HG03342 (cell line): ENCODE data around the gene CROCC.
"Not testable (repeated sequence)": the region's sequence is repeated elsewhere in the genome, so short reads cannot be mapped to it uniquely, and the experiment has no call there.

Experiments
- ATAC-seq: cut with Tn5 transposase; IDR thresholded peaks from one replicate; pipeline ENCODE4 v1.9.1; 2021; ENCODE audit warnings: mild to moderate bottlenecking, moderate library complexity; ENCODE audit not compliant: unreplicated experiment

The CROCC gene

DNA sequence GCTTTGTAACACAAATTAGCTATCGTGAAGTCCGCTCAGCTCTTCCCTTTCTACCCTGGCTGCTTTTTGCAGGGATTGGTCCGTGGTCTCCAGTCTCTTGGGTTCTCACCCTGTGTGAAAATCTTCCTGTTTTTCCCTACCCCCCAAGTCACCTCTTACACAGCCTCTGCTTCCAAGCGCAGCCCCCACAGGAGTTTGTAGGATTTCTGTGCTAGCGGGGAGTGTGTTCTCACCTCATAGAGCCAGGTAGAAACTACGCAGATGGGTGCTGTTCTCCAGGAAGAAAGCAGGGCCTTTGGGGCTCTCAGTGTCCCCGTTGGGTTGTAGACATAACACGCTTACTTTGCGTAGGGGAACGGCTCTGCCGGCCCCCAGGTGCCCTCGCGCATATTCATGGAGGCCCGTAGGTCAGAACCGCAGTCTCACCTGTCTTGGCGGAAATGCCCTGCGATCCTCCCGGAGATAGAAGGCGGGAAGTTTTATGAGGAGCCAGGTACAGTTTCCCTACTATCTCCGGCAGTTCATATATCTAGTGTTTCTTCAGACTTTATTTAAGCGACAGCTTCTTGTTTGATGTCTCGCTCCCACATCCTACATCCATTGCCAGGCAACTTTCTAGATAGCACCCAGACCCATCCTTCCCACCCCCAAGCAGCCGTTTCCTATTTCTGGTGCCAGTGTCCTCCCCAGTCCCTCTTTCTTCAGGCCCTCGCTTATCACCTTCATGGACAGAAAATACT lies 25.2 kb upstream of the CROCC start:
- ATAC-seq: not testable (repeated sequence)

DNA sequence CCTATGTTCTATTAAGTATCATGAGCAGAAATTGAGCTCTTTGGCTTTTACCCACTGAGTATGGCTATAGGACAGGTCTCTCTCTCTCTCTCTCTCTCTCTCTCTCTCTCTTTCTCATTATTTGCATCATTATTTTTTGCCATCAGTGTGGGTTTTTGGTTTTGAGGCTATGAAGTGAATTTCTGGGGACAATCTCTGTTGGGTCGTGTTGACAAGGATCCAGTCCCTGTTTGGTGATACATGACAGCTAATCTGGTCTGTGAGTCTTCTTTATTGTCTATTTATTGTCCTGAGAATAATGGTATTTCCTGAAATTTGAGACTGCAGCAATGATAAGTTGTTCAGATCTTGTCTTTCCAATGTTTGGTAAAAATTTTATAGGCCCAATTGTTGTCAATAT lies 24.1 kb upstream of the CROCC start:
- ATAC-seq: not testable (repeated sequence)

DNA sequence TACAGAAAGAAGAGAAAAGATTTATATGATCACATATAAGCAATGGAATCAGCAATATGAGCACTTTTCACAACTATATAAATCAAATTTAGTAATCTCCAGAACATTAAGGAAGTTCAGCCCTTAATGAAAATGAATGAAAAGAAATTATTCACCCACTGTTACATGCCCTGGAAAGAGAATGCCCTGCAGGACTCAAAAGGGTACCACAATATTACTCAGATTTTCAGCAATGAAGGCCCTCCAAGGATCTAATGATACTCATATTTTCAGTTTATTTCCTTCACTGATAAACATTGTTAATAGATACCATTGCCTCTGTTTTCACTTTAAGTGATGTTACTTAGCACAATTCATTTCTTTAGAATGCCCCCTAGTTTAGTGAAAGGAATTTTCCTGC lies 23.4 kb upstream of the CROCC start:
- ATAC-seq: not testable (repeated sequence)

GRCh38 chr1:16899020-16899419 lies 22.7 kb upstream of the CROCC start:
- ATAC-seq: not testable (repeated sequence)

GRCh38 chr1:16900751-16901150 lies 21.0 kb upstream of the CROCC start:
- no peak for ATAC-seq

- not testable (repeated sequence) for ATAC-seq
These were observed 20.4 kb upstream of the CROCC start for GRCh38 chr1:16901371-16901770.

DNA sequence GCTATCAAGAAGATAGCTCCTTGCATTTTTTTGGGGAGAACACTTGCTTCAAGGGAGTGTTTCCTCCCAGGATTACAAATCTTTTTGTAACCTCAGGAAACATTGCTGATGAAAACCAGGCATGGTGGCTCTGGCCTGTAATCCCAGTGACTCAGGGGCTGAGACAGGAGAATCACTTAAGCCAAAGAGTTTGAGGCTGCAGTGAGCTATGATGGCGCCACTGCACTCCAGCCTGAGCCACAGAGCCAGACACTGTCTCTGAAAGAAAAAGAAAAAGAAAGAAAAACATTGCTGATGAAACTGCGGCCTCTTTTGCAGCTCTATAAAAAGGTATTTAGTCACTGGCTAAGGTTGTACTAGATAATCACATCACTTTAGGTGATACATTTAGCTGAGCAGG lies 18.7 kb upstream of the CROCC start:
- no peak for ATAC-seq

GRCh38 chr1:16903458-16903796 lies 18.3 kb upstream of the CROCC start:
- no peak for ATAC-seq

DNA sequence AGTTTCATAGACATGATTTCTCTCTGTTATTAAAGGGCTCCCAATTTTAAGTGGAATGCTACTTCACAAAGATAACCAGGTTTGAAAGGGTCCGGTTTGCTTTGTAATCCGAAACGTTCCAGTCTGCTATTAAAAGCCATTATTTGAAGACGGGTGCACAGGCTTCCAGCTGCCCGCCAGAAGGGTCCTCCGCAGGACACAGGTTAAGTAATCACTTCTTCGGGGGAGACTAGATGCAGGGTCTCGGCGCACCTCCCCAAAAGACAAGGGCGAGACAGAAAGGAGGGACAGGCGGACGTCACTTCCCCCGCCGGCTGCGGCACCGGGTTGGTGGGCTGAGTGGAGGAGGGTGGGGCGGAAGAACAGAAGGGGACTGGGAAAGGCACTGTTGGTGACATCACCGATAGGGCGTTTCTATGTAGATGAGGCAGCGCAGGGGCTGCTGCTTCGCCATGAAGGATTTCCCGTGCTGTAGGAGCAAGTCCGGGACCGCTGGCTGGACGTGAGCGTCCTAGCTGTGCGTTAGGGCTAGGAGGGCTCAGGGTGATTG lies 17.1 kb upstream of the CROCC start:
- peak; percentile 85 for ATAC-seq

- ATAC-seq: peak; percentile 62
These were observed 16.4 kb upstream of the CROCC start for GRCh38 chr1:16905110-16905867.

- no peak for ATAC-seq
These were observed 15.6 kb upstream of the CROCC start for GRCh38 chr1:16905868-16906702.

DNA sequence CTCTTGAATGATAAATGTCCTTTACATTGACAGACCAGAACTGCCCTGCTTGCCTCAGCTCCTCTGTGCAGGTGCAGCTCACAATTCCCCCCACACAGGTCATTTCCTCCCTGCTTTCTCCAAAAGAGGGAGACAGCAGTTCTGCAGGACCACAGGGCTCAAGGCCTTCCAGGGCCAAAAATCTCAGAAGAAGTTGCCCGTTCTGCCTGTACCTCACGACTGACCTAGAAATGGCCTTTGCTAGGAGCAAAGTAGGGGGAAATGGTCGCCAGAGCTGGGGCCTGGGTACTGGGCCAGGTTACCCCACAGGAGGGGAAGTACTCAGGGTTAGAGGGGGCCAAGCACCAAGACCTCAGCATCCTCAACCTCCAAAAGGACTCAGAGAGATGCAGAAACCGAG lies 14.9 kb upstream of the CROCC start:
- ATAC-seq: no peak

DNA sequence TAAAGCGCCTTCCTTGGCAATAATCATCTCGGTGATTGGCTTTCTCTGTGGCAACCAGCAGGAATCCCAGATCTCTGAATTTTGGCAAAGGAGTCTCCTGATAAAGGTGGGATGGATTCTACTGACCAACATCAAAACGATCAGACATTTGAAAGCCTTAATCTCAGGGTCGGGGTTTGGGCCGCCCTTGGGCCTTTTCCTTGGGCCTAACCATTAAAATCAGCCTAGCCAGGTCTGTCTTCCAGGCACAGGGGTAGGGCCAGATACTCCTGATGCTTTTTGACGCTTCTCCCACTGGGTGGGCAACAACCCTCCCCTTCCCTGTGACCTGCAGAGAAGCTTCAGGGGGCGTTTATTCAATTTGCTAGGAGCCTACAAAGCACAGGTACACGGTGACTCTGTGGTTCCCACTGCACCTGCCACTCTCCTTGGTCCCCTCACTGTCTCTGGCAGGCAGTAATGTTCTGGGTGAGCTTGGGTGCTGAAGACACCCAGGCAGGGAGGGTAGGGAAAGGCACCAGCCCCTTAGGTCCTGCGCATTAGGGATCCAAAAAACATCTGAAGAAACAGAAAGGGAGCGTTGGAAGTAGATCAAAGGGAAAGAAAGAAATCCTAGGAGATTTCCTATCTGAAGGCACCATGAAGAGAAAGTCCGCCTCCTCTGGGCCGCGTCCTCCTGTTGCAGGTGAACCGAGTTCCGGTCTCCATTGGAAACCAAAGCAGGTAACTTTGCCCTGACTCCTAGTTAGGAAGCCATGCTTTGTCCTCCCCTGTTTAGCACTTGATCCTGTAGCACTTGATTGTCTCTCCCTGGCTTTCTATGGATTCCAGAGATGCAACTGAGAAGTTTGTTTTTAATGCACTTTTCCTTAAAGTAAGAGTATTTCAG lies 13.6 kb upstream of the CROCC start:
- no peak for ATAC-seq

DNA sequence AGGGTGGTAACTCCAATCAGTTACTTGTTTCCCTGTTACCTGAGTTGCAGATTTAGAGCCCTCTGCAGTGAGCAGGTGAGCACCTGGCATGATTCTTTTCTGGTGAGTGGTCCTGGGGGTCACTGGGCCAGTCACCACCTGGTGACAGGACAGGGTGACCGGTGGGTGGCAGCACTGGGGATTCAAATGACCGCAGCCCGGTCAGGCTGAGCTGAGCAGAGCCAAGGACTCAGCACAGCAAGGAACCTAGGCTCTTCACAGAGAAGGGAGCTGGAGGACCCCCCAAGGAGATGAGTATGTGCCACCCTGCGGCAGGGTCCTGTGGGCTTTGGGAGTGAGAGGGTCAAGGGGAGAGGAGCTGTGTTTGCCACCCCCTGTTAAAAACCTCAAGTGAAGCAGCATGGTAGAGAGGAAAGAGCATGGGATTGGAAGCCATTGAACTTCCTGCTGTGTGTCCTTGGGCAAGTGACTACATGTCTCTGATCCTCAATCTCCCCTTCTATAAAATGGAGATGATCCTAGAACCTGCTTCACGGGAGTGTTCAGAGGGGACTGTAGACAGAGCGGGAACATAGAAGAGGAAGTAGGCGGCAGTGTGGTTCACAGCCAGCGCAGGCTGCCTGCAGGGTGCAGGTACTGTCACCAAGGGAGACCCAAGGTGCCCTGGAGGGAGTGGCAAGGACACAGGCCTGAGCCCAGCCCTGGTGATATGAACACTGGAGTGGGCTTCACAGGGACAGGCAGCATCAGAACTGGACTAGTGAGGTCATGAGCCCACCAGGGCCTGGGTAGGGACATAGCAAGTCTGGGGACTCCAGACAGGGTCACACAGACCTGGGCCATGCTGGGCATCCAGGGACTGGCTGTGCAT lies 9.6 kb upstream of the CROCC start:
- not testable (repeated sequence) for ATAC-seq

DNA sequence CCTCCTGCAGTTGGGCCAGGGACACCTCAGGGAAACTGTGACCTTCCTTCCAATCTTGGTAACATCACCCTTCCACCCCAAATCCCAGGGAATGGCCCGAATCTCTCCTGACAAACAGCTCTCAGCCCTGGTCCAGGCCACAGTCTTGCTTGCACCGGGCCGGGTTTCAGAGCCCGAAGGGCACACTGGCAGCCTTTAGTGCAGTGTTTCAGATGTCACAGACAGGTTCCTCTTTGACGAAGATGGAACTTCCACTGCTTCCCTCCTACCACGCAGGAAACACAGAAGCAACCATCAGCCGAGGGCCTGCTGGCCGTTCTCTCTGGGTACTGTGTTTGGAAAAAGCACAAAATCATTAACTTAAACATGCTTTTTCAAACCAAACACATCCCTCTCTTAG lies 9.0 kb upstream of the CROCC start:
- not testable (repeated sequence) for ATAC-seq

DNA sequence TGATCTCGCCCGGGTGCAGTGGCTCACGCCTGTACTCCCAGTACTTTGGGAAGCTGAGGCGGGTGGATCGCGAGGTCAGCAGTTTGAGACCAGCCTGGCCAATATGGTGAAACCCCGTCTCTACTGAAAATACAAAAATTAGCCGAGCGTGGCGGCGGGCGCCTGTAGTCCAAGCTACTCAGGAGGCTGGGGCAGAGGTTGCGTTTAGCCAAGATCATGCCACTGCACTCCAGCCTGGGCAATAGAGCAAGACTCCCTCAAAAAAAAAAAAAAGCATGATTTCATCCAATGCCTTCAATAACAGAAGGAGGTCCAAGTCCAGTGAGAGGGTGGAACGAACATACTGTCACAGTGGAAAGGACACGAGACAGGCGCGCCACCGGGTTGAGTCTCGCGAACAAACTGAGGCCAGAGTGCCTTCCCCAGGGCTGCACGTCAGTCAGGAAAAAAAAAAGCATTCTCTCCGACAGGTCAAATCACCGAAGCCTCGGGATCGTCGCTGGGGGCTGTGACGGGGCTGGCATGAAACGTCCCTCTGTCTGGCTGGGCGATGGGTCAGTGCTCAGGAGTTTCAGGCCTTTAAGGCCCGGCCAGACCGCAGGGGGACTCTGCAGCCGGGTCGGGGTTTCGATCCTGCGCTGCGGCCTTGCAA lies 8.4 kb upstream of the CROCC start:
- no peak for ATAC-seq

- ATAC-seq: peak; percentile 83
These were observed 7.7 kb upstream of the CROCC start for GRCh38 chr1:16913833-16914662.
